ENCODE data around the gene SMG6. TPM values are rescaled to one million over a fixed set of nuclear protein-coding genes. Genes with fewer than 3 reads are reported as not detected.

SMG6 gene
- total RNA-seq, 1 experiment from 2014 or later, result 28.6 TPM

DNA sequence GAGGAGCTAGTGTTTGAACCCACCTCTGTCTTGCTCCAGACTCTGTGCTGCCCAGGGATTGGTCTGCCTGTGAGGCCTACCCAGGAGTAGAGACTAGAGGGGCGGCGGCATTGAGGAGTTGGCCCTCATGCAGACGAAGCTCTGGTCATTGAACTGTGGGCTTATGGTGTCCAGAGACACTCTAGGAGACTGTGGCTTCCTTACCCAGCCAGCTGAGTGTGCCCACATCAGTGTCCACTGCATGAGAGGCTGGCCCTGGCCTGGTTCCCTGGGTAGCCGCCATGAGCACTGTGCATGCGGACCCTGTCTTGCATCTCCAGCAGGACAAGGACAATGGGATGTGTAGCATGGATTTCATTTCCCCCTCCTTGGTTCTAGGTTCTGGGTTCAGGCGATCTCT is 47.7 kb upstream of the SMG6 start:
- Histone ChIP-seq H2BK20ac (ENCODE audit: low read depth, low read length, poor library complexity, severe bottlenecking) (no peak overlapping the region), H3K18ac (ENCODE audit: insufficient read length, low read depth, low read length) (no peak overlapping the region), H3K27me3 (ENCODE audit: insufficient read depth, low read length) (no peaks in the 10 kb centered on the region), H2AFZ (ENCODE audit: low read length) (no peak overlapping the region), H3K27ac (ENCODE audit: insufficient read length, low read depth, low read length) (no peak overlapping the region), H3K4me2 (ENCODE audit: insufficient read depth, insufficient read length, low read length) (no peak overlapping the region), H4K5ac (ENCODE audit: insufficient read length, low read depth, low read length) (no peak overlapping the region), H3K14ac (ENCODE audit: insufficient read depth, low read length) (no peak overlapping the region), H3K23me2 (ENCODE audit: insufficient read length, low read depth, low read length, poor library complexity, severe bottlenecking) (peaks cover 5% of the 10 kb centered on the region), H4K8ac (replicated peaks; ENCODE audit: insufficient read length, low read depth, low read length) (no peak overlapping the region), H2AK5ac (ENCODE audit: insufficient read length, low read length) (no peak overlapping the region), H3K23ac (ENCODE audit: insufficient read length, low read depth, low read length) (no peak overlapping the region), H4K91ac (ENCODE audit: insufficient read length, low read depth, low read length) (no peak overlapping the region), H3K9me3 (ENCODE audit: control insufficient read depth, low read depth, low read length) (no peaks in the 10 kb centered on the region), H3K79me1 (ENCODE audit: insufficient read depth, low read depth, low read length, poor library complexity, severe bottlenecking) (no peaks in the 10 kb centered on the region), H3K56ac (ENCODE audit: insufficient read length, low read depth, low read length) (no peak overlapping the region), H3K79me2 (ENCODE audit: insufficient read depth, low read length) (no peaks in the 10 kb centered on the region; the same call in 1 of the 2 replicates), H3K4me1 (ENCODE audit: insufficient read depth, low read length) (peaks cover 4% of the 10 kb centered on the region), H4K20me1 (ENCODE audit: control insufficient read depth, insufficient read depth, insufficient read length) (no peaks in the 10 kb centered on the region), H3T11ph (ENCODE audit: low read length) (no peak overlapping the region), H2BK5ac (ENCODE audit: insufficient read length, low read length) (no peak overlapping the region), H2BK12ac (ENCODE audit: insufficient read length, low read depth, low read length) (no peak overlapping the region), H2BK15ac (ENCODE audit: low read depth, low read length) (no peak overlapping the region), H3K9ac (ENCODE audit: extremely low read depth, insufficient read length, low read length) (no peak overlapping the region), H3K4ac (ENCODE audit: low read depth, low read length) (no peak overlapping the region), H2BK120ac (ENCODE audit: low read depth, low read length, poor library complexity, severe bottlenecking) (no peak overlapping the region)
- peaks cover 16 to 34% of the 10 kb centered on the region in 2 experiments for H3K4me1 Mint-ChIP-seq
- peaks cover 0 to 9% (median 0%) of the 10 kb centered on the region in 3 experiments; a peak in 2 of 7 replicates for H3K36me3 Mint-ChIP-seq (ENCODE audit: insufficient read depth in 1 of 3, low read depth in 3 of 3)
- H3K27me3 Mint-ChIP-seq (ENCODE audit: low read depth), result no peaks in the 10 kb centered on the region
- no peak overlapping the region for H3K4me3 Mint-ChIP-seq
- no peak for DNase-seq
- TF ChIP-seq, protein P1, sequence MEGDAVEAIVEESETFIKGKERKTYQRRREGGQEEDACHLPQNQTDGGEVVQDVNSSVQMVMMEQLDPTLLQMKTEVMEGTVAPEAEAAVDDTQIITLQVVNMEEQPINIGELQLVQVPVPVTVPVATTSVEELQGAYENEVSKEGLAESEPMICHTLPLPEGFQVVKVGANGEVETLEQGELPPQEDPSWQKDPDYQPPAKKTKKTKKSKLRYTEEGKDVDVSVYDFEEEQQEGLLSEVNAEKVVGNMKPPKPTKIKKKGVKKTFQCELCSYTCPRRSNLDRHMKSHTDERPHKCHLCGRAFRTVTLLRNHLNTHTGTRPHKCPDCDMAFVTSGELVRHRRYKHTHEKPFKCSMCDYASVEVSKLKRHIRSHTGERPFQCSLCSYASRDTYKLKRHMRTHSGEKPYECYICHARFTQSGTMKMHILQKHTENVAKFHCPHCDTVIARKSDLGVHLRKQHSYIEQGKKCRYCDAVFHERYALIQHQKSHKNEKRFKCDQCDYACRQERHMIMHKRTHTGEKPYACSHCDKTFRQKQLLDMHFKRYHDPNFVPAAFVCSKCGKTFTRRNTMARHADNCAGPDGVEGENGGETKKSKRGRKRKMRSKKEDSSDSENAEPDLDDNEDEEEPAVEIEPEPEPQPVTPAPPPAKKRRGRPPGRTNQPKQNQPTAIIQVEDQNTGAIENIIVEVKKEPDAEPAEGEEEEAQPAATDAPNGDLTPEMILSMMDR (conservative IDR thresholded peaks at IDR 0.05), result no peak
- WGBS (ENCODE audit: extremely low coverage, insufficient read length, low lambda C conversion rate), result no CpG with 5 or more reads among the region's 6 CpGs
- H3K9me3 Mint-ChIP-seq, result no peaks in the 10 kb centered on the region
- no peak overlapping the region for H3K27ac Mint-ChIP-seq
